HepG2 (cell line): ENCODE data around the gene TBX6. TPM values are rescaled to one million over a fixed set of nuclear protein-coding genes. Genes with fewer than 3 reads are reported as not detected.

Source experiments
- ATF7-NPFF ChIP-seq: sonication (generic); formaldehyde crosslinking; IDR thresholded peaks from 2 replicates; pipeline ENCODE4 v1.8.1; 2023; ENCODE audit warnings: mild to moderate bottlenecking, low read depth, missing genetic modification reagents, moderate library complexity
- BRD4 ChIP-seq: sonication (generic); formaldehyde crosslinking; IDR thresholded peaks from 2 replicates; pipeline ENCODE4 v1.4.0; 2020; ENCODE audit warnings: missing genetic modification reagents
- DNMT1 ChIP-seq: sonication (generic); formaldehyde crosslinking; IDR thresholded peaks from 2 replicates; pipeline ENCODE4 v1.5.1; 2020; ENCODE audit warnings: mild to moderate bottlenecking, missing genetic modification reagents
- GABPA ChIP-seq, 2 experiments: IDR thresholded peaks; 2 replicates each; pipeline ENCODE4 v1.6.1; 2011 to 2016; ENCODE audit warnings: low read depth in 2 of 2, low read length in 1 of 2, missing biosample characterization in 1 of 2, missing genetic modification characterization in 1 of 2
- HNF1A ChIP-seq, 2 experiments: sonication (generic) in 1 of 2; formaldehyde crosslinking in 1 of 2; IDR thresholded peaks; 2 replicates each; pipeline versions ENCODE4 v1.4.0 to v1.6.1; 2016 to 2020; ENCODE audit warnings: borderline replicate concordance in 1 of 2, low read depth in 1 of 2, mild to moderate bottlenecking in 1 of 2, missing genetic modification reagents in 1 of 2
- JUND ChIP-seq: sonication (generic); formaldehyde crosslinking; IDR thresholded peaks from 2 replicates; pipeline ENCODE4 v1.8.0; 2022; ENCODE audit warnings: mild to moderate bottlenecking, missing genetic modification reagents
- KAT2B ChIP-seq: fragments of 150-350 bp; IDR thresholded peaks from 2 replicates; pipeline ENCODE4 v1.6.1; 2014; ENCODE audit warnings: low read depth, low read length, borderline replicate concordance
- MATR3 ChIP-seq: sonication (generic); formaldehyde crosslinking; IDR thresholded peaks from 2 replicates; pipeline ENCODE4 v1.4.0; 2020; ENCODE audit warnings: missing genetic modification reagents
- PHF5A ChIP-seq: IDR thresholded peaks from one replicate; pipeline ENCODE4 v1.6.1; 2018; ENCODE audit warnings: low read depth, missing genetic modification reagents; ENCODE audit not compliant: unreplicated experiment
- RFX3 ChIP-seq: IDR thresholded peaks from 2 replicates; pipeline ENCODE4 v1.6.1; 2016; ENCODE audit warnings: missing biosample characterization, missing genetic modification reagents
- ZBTB7B ChIP-seq: sonication (generic); formaldehyde crosslinking; IDR thresholded peaks from 2 replicates; pipeline ENCODE4 v1.4.0; 2020; ENCODE audit warnings: missing genetic modification reagents
- ZC3H4 ChIP-seq: sonication (generic); formaldehyde crosslinking; IDR thresholded peaks from 2 replicates; pipeline ENCODE4 v1.4.0; 2020; ENCODE audit warnings: missing genetic modification reagents, borderline replicate concordance
- ZEB1 ChIP-seq: IDR thresholded peaks from 2 replicates; pipeline ENCODE4 v1.6.1; 2012; ENCODE audit warnings: mild to moderate bottlenecking, low read depth, inconsistent platforms; ENCODE audit not compliant: insufficient replicate concordance
- ZFY ChIP-seq: sonication (generic); formaldehyde crosslinking; IDR thresholded peaks from 2 replicates; pipeline ENCODE4 v1.4.0; 2020; ENCODE audit warnings: missing genetic modification reagents
- ZNF543 ChIP-seq: sonication (generic); formaldehyde crosslinking; IDR thresholded peaks from 2 replicates; pipeline ENCODE4 v1.4.0; 2020; ENCODE audit warnings: mild to moderate bottlenecking, missing genetic modification reagents
- ZNF619 ChIP-seq: sonication (generic); formaldehyde crosslinking; IDR thresholded peaks from 2 replicates; pipeline ENCODE4 v1.4.0; 2020; ENCODE audit warnings: mild to moderate bottlenecking, missing genetic modification reagents
- ZNF784 ChIP-seq: sonication (generic); formaldehyde crosslinking; IDR thresholded peaks from 2 replicates; pipeline ENCODE4 v1.5.1; 2020; ENCODE audit warnings: missing genetic modification reagents, mild to moderate bottlenecking, borderline replicate concordance
- ZNF816 ChIP-seq: sonication (generic); formaldehyde crosslinking; IDR thresholded peaks from 2 replicates; pipeline ENCODE4 v1.8.0; 2022; ENCODE audit warnings: missing genetic modification reagents, mild to moderate bottlenecking, borderline replicate concordance
- ZNF850 ChIP-seq: sonication (generic); formaldehyde crosslinking; conservative IDR thresholded peaks from 2 replicates; pipeline ENCODE4 v1.9.0; 2021; ENCODE audit warnings: mild to moderate bottlenecking, missing genetic modification reagents
- polyA plus RNA-seq, 8 experiments: library from polyadenylated mRNA; depleted of rRNA in 3 of 8; stranded (reverse) in 7 of 8; unstranded in 1 of 8; fragments of >200 nt; fragmentation: Illumina TruSeq in 4 of 8; extraction: Trizol in 4 of 8; gene quantifications; 2 replicates each; pipeline versions ENCODE4 v1.2.1 to v1.2.3, GENCODE V29; 2011 to 2016; ENCODE audit warnings: low read depth in 4 of 8, missing spikeins in 1 of 8, mixed read lengths in 1 of 8; ENCODE audit not compliant: insufficient read depth in 1 of 8
- total RNA-seq, 5 experiments: library from RNA; depleted of rRNA; stranded (reverse); fragments of >200 nt; fragmentation: Illumina TruSeq; extraction: Trizol; gene quantifications; 2 replicates each; pipeline ENCODE4 v1.2.3, GENCODE V29; 2016; ENCODE audit warnings: low read depth in 1 of 5
- TF ChIP-seq, protein P1 (sequence below): sonication (generic); formaldehyde crosslinking; IDR thresholded peaks from 2 replicates; pipeline ENCODE4 v1.8.1; 2023; ENCODE audit warnings: mild to moderate bottlenecking, missing genetic modification reagents
- TF ChIP-seq, protein P2 (sequence below): sonication (generic); formaldehyde crosslinking; IDR thresholded peaks from 2 replicates; pipeline ENCODE4 v1.9.0; 2022; ENCODE audit warnings: missing genetic modification reagents, mild to moderate bottlenecking, borderline replicate concordance

The TBX6 gene
- total and polyA plus RNA-seq, 2 of the 13 experiments (the other 11 are each of a cell fraction or from before 2014, with no cell fraction given), result 0.24 to 0.42 TPM

DNA sequence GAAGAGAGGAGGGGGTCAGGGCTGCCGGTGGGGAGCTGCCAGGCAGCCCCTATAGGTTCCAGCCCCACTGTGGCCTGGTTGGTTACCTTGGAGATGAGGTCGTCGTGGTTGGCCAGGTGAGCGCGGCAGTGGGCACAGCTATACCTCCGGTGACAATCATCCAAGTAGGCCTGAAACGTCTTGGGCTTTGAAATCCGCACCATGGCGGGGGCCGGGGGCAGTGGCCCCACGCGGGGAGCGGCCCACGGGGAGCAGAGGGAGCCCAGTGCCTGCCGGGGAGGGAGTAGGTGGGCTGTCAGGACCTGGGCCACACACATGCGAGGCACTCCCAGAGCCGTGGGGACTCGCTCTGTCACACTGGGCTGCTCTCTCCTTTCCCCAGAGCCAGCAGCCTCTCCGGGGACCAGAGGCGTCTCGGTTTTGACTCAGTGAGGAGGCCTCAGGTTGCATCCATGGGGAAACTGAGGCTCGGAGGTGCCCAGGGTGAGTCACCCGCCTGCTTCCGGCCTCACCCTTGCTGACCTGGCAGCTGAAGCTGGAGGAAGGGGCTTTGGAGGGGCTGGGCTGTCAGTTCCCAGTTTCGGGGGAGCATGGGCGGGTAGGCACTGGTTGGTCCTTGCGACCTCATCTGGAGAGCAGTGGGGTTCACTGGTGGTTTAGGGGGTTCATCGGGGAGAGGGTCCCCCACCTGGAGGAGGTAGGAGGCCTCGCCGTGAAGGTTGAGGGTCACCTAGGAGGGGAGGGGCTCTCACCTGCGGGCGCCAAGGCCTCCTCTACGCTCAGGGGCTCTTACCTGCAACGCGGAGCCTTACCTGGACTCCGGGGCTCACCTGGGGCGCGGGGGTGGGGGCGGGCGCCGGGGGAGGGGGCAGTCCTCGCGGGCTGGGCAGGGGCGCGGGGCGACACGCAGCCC, 3.7 kb upstream of the TBX6 start (continued):
- no peak for TF ChIP-seq HNF1A (IDR thresholded peaks at IDR 0.05; ENCODE audit: low read depth)
- no peak for TF ChIP-seq HNF1A (CRISPR knock-in tag; IDR thresholded peaks at IDR 0.05; ENCODE audit: borderline replicate concordance)
- TF ChIP-seq BRD4 (CRISPR knock-in tag), result no peak
- TF ChIP-seq DNMT1 (CRISPR knock-in tag), result no peak
- TF ChIP-seq, protein P1, sequence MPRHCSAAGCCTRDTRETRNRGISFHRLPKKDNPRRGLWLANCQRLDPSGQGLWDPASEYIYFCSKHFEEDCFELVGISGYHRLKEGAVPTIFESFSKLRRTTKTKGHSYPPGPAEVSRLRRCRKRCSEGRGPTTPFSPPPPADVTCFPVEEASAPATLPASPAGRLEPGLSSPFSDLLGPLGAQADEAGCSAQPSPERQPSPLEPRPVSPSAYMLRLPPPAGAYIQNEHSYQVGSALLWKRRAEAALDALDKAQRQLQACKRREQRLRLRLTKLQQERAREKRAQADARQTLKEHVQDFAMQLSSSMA (CRISPR knock-in tag), result no peak; the same call in 1 of the 2 replicates
- TF ChIP-seq PHF5A (CRISPR knock-in tag), result no peak
- no peak for TF ChIP-seq KAT2B
- no peak for TF ChIP-seq GABPA (IDR thresholded peaks at IDR 0.05; ENCODE audit: low read depth, low read length)
- no peak for TF ChIP-seq GABPA (CRISPR knock-in tag; IDR thresholded peaks at IDR 0.05; ENCODE audit: low read depth)
- 0 out of 2 replicates have a peak, but pooled peaks have one; percentile 65 for TF ChIP-seq ZNF850
- TF ChIP-seq ZNF816 (CRISPR knock-in tag), result no peak
- TF ChIP-seq MATR3, result no peak
- 0 out of 2 replicates have a peak, but pooled peaks have one; percentile 25 for TF ChIP-seq ZBTB7B (CRISPR knock-in tag)
- TF ChIP-seq ZEB1, result peak; percentile 90
- TF ChIP-seq ZNF784 (CRISPR knock-in tag), result 0 out of 2 replicates have a peak, but pooled peaks have one; percentile 41
- TF ChIP-seq ZNF619 (CRISPR knock-in tag), result 0 out of 2 replicates have a peak, but pooled peaks have one; percentile 33
- TF ChIP-seq JUND (CRISPR knock-in tag), result peak; percentile 18; the same call in 1 of the 2 replicates
- no peak for TF ChIP-seq ZFY (CRISPR knock-in tag)
- 0 out of 2 replicates have a peak, but pooled peaks have one; percentile 16 for TF ChIP-seq ZNF543
- TF ChIP-seq, protein P2, sequence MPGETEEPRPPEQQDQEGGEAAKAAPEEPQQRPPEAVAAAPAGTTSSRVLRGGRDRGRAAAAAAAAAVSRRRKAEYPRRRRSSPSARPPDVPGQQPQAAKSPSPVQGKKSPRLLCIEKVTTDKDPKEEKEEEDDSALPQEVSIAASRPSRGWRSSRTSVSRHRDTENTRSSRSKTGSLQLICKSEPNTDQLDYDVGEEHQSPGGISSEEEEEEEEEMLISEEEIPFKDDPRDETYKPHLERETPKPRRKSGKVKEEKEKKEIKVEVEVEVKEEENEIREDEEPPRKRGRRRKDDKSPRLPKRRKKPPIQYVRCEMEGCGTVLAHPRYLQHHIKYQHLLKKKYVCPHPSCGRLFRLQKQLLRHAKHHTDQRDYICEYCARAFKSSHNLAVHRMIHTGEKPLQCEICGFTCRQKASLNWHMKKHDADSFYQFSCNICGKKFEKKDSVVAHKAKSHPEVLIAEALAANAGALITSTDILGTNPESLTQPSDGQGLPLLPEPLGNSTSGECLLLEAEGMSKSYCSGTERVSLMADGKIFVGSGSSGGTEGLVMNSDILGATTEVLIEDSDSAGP, result peak; percentile 12; the same call in 1 of the 2 replicates
- no peak for TF ChIP-seq ZC3H4 (CRISPR knock-in tag)
- TF ChIP-seq ATF7-NPFF (CRISPR knock-in tag), result peak; percentile 21; the same call in 1 of the 2 replicates
- no peak for TF ChIP-seq RFX3 (CRISPR knock-in tag)
